Measurements from ENCODE around the gene METAP1D. TPM values are rescaled to one million over a fixed set of nuclear protein-coding genes. Genes with fewer than 3 reads are reported as not detected.

METAP1D gene
- total RNA-seq, 1 donor from 2014 or later: 10.4 TPM

- peaks cover 24% of the 10 kb centered on the region for H3K27me3 Mint-ChIP-seq
- H3K4me3 Mint-ChIP-seq: no peak overlapping the region
- TF ChIP-seq CTCF (conservative IDR thresholded peaks at IDR 0.05): no peak
- H3K9me3 Mint-ChIP-seq: no peaks in the 10 kb centered on the region
- no peak for DNase-seq (ENCODE audit: extremely low spot score, unreplicated experiment)
- H3K4me1 Mint-ChIP-seq (ENCODE audit: unreplicated experiment): no peaks in the 10 kb centered on the region
- no peak overlapping the region for H3K27ac Mint-ChIP-seq
- H3K36me3 Mint-ChIP-seq: no peaks in the 10 kb centered on the region
Measured at GRCh38 chr2:172119089-172119488, 119.3 kb downstream of the METAP1D start.

GRCh38 chr2:172120118-172120517 is 120.4 kb downstream of the METAP1D start:
- DNase-seq (ENCODE audit: extremely low spot score, unreplicated experiment): no peak
- TF ChIP-seq CTCF (conservative IDR thresholded peaks at IDR 0.05): no peak
- H3K4me1 Mint-ChIP-seq (ENCODE audit: unreplicated experiment): no peaks in the 10 kb centered on the region

GRCh38 chr2:172128484-172128883 is 128.7 kb downstream of the METAP1D start:
- Mint-ChIP-seq H3K27me3 (peaks cover 6% of the 10 kb centered on the region), H3K27ac (no peak overlapping the region), H3K4me1 (ENCODE audit: unreplicated experiment) (no peaks in the 10 kb centered on the region), H3K36me3 (no peaks in the 10 kb centered on the region), H3K4me3 (no peak overlapping the region), H3K9me3 (no peaks in the 10 kb centered on the region)
- no peak for TF ChIP-seq CTCF (conservative IDR thresholded peaks at IDR 0.05)
- DNase-seq (ENCODE audit: extremely low spot score, unreplicated experiment): no peak

More at GRCh38 chr2:172120118-172120517, 120.4 kb downstream of the METAP1D start:
- Mint-ChIP-seq H3K4me3 (no peak overlapping the region), H3K27ac (no peak overlapping the region), H3K27me3 (peaks cover 21% of the 10 kb centered on the region), H3K9me3 (no peaks in the 10 kb centered on the region), H3K36me3 (no peaks in the 10 kb centered on the region)

GRCh38 chr2:172129404-172129803 is 129.7 kb downstream of the METAP1D start:
- H3K4me1 Mint-ChIP-seq (ENCODE audit: unreplicated experiment): no peaks in the 10 kb centered on the region
- no peaks in the 10 kb centered on the region for H3K9me3 Mint-ChIP-seq
- no peak overlapping the region for H3K27ac Mint-ChIP-seq
- no peaks in the 10 kb centered on the region for H3K36me3 Mint-ChIP-seq
- no peak for DNase-seq (ENCODE audit: extremely low spot score, unreplicated experiment)
- no peak for TF ChIP-seq CTCF (conservative IDR thresholded peaks at IDR 0.05)
- no peak overlapping the region for H3K4me3 Mint-ChIP-seq
- H3K27me3 Mint-ChIP-seq: peaks cover 3% of the 10 kb centered on the region

Other genes with a start within 250 kb of the METAP1D start
- gene SLC25A12, start 105.7 kb upstream of the METAP1D start, total RNA-seq (ENCODE audit: low replicate concordance): 14.1 and 17.7 TPM in 2 replicates
- 35.0 and 43.1 TPM in 2 replicates for gene HAT1, start 77.5 kb upstream of the METAP1D start, total RNA-seq (ENCODE audit: low replicate concordance)
- gene DLX1, start 85.6 kb downstream of the METAP1D start, total RNA-seq (ENCODE audit: low replicate concordance): 0.59 and 10.0 TPM in 2 replicates
- gene DLX2, start 102.9 kb downstream of the METAP1D start, total RNA-seq (ENCODE audit: low replicate concordance): 4.3 and 6.9 TPM in 2 replicates